ENCODE results near the gene ADAP1. TPM values are rescaled to one million over a fixed set of nuclear protein-coding genes. Genes with fewer than 3 reads are reported as not detected.

Gene ADAP1
- total RNA-seq, 1 experiment from 2014 or later, result 34.0 TPM

- RAD21 ChIA-PET (ENCODE audit: low non-redundant PET in 1 of 2, low total read pairs in 2 of 2, uncharacterized antibody in 2 of 2, unreplicated experiment in 2 of 2), result no interaction called here
- CTCF ChIA-PET, result no interaction called here
- ATAC-seq (no peak), DNase-seq (ENCODE audit: low read depth, low spot score) (no peak)
- Histone ChIP-seq H3K9me2 (ENCODE audit: insufficient read depth) (no peaks in the 10 kb centered on the region), H3K4me1 (ENCODE audit: control insufficient read depth in 1 of 2, insufficient read depth in 2 of 2, low read length in 2 of 2) (peaks cover 0 to 13% of the 10 kb centered on the region in 2 experiments; a peak in 2 of 4 replicates), H3K9me3 (ENCODE audit: control insufficient read depth in 1 of 2, insufficient read depth in 1 of 2, low read depth in 1 of 2, low read length in 2 of 2) (no peaks in the 10 kb centered on the region), H3K4me2 (ENCODE audit: low read length) (no peak overlapping the region), H3K27ac (ENCODE audit: low read depth, low read length) (no peak overlapping the region), H3K79me2 (ENCODE audit: insufficient read depth, low read length) (no peaks in the 10 kb centered on the region), H2AFZ (ENCODE audit: low read depth, low read length, poor library complexity, severe bottlenecking) (no peak overlapping the region), H3K36me3 (ENCODE audit: control insufficient read depth in 1 of 2, insufficient read depth in 2 of 2, low read length in 2 of 2) (no peaks in the 10 kb centered on the region), H3K4me3 (replicated peaks in 1 of 2; ENCODE audit: low read depth in 1 of 2, low read length in 2 of 2) (no peak overlapping the region), H3K27me3 (ENCODE audit: insufficient read depth, low read length) (no peaks in the 10 kb centered on the region), H4K20me1 (ENCODE audit: insufficient read depth) (no peaks in the 10 kb centered on the region), H3K9ac (ENCODE audit: low read length) (no peak overlapping the region)
- no peak for TF ChIP-seq POLR2AphosphoS5 (IDR thresholded peaks at IDR 0.05; ENCODE audit: low read depth, low read length)
- no peak for TF ChIP-seq REST (IDR thresholded peaks at IDR 0.05; ENCODE audit: low read depth)
- TF ChIP-seq CTCF (IDR thresholded peaks at IDR 0.05 in 2 of 3, conservative IDR thresholded peaks at IDR 0.05 in 1 of 3; ENCODE audit: borderline replicate concordance in 1 of 3, insufficient read depth in 1 of 3, low read depth in 2 of 3, low read length in 2 of 3), result no peak
- intact Hi-C loops (cut with micrococcal nuclease), result no loop called here
- BruUV-seq (replicated peaks), result no TSS peak
- POLR2A ChIA-PET, result no interaction called here
These were observed 27.3 kb downstream of the ADAP1 start for GRCh38 chr7:927031-927671.
